HUES48 (cell line): Measurements from ENCODE around the gene ZNF141.

Experiments used
- H3K27ac ChIP-seq: one replicate; pipeline ENCODE4 v1.7.0; 2013; ENCODE audit warnings: low read depth, low read length, inconsistent platforms
- H3K27me3 ChIP-seq: 2 replicates; pipeline ENCODE4 v1.6.1; 2013; ENCODE audit warnings: mild to moderate bottlenecking, low read length; ENCODE audit not compliant: control insufficient read depth, insufficient read depth
- H3K36me3 ChIP-seq: 2 replicates; pipeline ENCODE4 v1.6.1; 2013; ENCODE audit warnings: low read length; ENCODE audit not compliant: control insufficient read depth, insufficient read depth
- H3K4me1 ChIP-seq: 2 replicates; pipeline ENCODE4 v1.6.1; 2013; ENCODE audit warnings: mild to moderate bottlenecking, low read length; ENCODE audit not compliant: control insufficient read depth, insufficient read depth
- H3K4me3 ChIP-seq: 2 replicates; pipeline ENCODE4 v1.5.1; 2013; ENCODE audit warnings: mild to moderate bottlenecking, low read depth, low read length
- H3K9ac ChIP-seq: 2 replicates; pipeline ENCODE4 v1.6.1; 2013; ENCODE audit warnings: mild to moderate bottlenecking, low read depth, low read length, moderate library complexity
- H3K9me3 ChIP-seq: 2 replicates; pipeline ENCODE4 v1.6.1; 2013; ENCODE audit warnings: low read length; ENCODE audit not compliant: control insufficient read depth, insufficient read depth

The ZNF141 gene

GRCh38 chr4:335515-335914, 2.1 kb upstream of the ZNF141 start:
- no peak overlapping the region for H3K27ac ChIP-seq
- peaks cover 16% of the 10 kb centered on the region for H3K27me3 ChIP-seq
- H3K4me3 ChIP-seq, result no peak overlapping the region; the same call in 1 of the 2 replicates
- H3K9ac ChIP-seq, result no peak overlapping the region
- H3K36me3 ChIP-seq, result 0 out of 2 replicates have a peak, but pooled peaks cover 3% of the 10 kb centered on the region
- H3K9me3 ChIP-seq, result no peaks in the 10 kb centered on the region
- peaks cover 3% of the 10 kb centered on the region; the same call in 1 of the 2 replicates for H3K4me1 ChIP-seq

- H3K27ac ChIP-seq, result no peak overlapping the region
Observed at GRCh38 chr4:336099-336892, 1.3 kb upstream of the ZNF141 start.

GRCh38 chr4:336893-337142, 796 bp upstream of the ZNF141 start:
- H3K27me3 ChIP-seq, result peaks cover 16% of the 10 kb centered on the region
- H3K9ac ChIP-seq, result no peak overlapping the region
- peak overlapping the region; percentile 93 for H3K4me3 ChIP-seq
- peaks cover 7% of the 10 kb centered on the region for H3K36me3 ChIP-seq
- peaks cover 3% of the 10 kb centered on the region; the same call in 1 of the 2 replicates for H3K4me1 ChIP-seq
- H3K9me3 ChIP-seq, result no peaks in the 10 kb centered on the region
- no peak overlapping the region for H3K27ac ChIP-seq

More at GRCh38 chr4:336099-336892, 1.3 kb upstream of the ZNF141 start:
- Histone ChIP-seq H3K9ac (no peak overlapping the region), H3K4me3 (peak overlapping the region; percentile 93), H3K36me3 (0 out of 2 replicates have a peak, but pooled peaks cover 3% of the 10 kb centered on the region), H3K9me3 (no peaks in the 10 kb centered on the region), H3K27me3 (peaks cover 16% of the 10 kb centered on the region), H3K4me1 (peaks cover 3% of the 10 kb centered on the region; the same call in 1 of the 2 replicates)

GRCh38 chr4:337932-338758, 531 bp downstream of the ZNF141 start:
- peaks cover 16% of the 10 kb centered on the region for H3K36me3 ChIP-seq
- peaks cover 16% of the 10 kb centered on the region for H3K27me3 ChIP-seq
- H3K9ac ChIP-seq, result peak overlapping the region; percentile 80
- H3K9me3 ChIP-seq, result no peaks in the 10 kb centered on the region
- H3K27ac ChIP-seq, result peak overlapping the region; percentile 79
- peak overlapping the region; percentile 93 for H3K4me3 ChIP-seq
- peaks cover 3% of the 10 kb centered on the region; the same call in 1 of the 2 replicates for H3K4me1 ChIP-seq

- H3K9me3 ChIP-seq, result no peaks in the 10 kb centered on the region
- peaks cover 18% of the 10 kb centered on the region for H3K36me3 ChIP-seq
- no peak overlapping the region for H3K27ac ChIP-seq
- peaks cover 16% of the 10 kb centered on the region for H3K27me3 ChIP-seq
- H3K4me1 ChIP-seq, result peaks cover 3% of the 10 kb centered on the region; the same call in 1 of the 2 replicates
- H3K4me3 ChIP-seq, result peak overlapping the region; percentile 93
- no peak overlapping the region for H3K9ac ChIP-seq
Observed at GRCh38 chr4:338759-339097, 1.1 kb downstream of the ZNF141 start.

- Histone ChIP-seq H3K36me3 (peaks cover 28% of the 10 kb centered on the region), H3K27ac (no peak overlapping the region), H3K4me3 (no peak overlapping the region), H3K9me3 (no peaks in the 10 kb centered on the region), H3K4me1 (peaks cover 3% of the 10 kb centered on the region; the same call in 1 of the 2 replicates), H3K9ac (no peak overlapping the region), H3K27me3 (peaks cover 12% of the 10 kb centered on the region)
Observed at GRCh38 chr4:340011-340410, 2.4 kb downstream of the ZNF141 start.

GRCh38 chr4:373062-373839, 35.6 kb downstream of the ZNF141 start:
- Histone ChIP-seq H3K27me3 (no peaks in the 10 kb centered on the region), H3K27ac (no peak overlapping the region), H3K9me3 (peaks cover 97% of the 10 kb centered on the region), H3K9ac (no peak overlapping the region), H3K36me3 (peaks cover 60% of the 10 kb centered on the region), H3K4me3 (peak overlapping the region; percentile 34), H3K4me1 (no peaks in the 10 kb centered on the region)

GRCh38 chr4:374298-375160, 36.9 kb downstream of the ZNF141 start:
- Histone ChIP-seq H3K9me3 (peaks cover 96% of the 10 kb centered on the region), H3K9ac (no peak overlapping the region), H3K4me1 (no peaks in the 10 kb centered on the region), H3K27me3 (no peaks in the 10 kb centered on the region), H3K36me3 (peaks cover 60% of the 10 kb centered on the region), H3K4me3 (peak overlapping the region; percentile 34; the same call in 1 of the 2 replicates), H3K27ac (no peak overlapping the region)

- Histone ChIP-seq H3K4me1 (no peaks in the 10 kb centered on the region), H3K4me3 (no peak overlapping the region), H3K27ac (no peak overlapping the region), H3K36me3 (no peaks in the 10 kb centered on the region), H3K9me3 (peaks cover 55% of the 10 kb centered on the region), H3K9ac (no peak overlapping the region), H3K27me3 (no peaks in the 10 kb centered on the region)
Observed at GRCh38 chr4:384311-385010, 46.8 kb downstream of the ZNF141 start.
